Panc1 (cell line): ENCODE data around the gene SLC6A6. TPM values are rescaled to one million over a fixed set of nuclear protein-coding genes. Genes with fewer than 3 reads are reported as not detected.

Experiments used
- ATAC-seq: fragments of 200-7000 bp; cut with Tn5 transposase; 2 replicates; pipeline ENCODE4 v1.9.1; 2020; ENCODE audit warnings: mild to moderate bottlenecking, moderate library complexity
- BruUV-seq: library from RNA; stranded (reverse); fragments of 400-500 nt; replicated peaks from 2 replicates; lab custom pipeline; 2021; lab: Mats Ljungman, UMichigan
- CTCF ChIA-PET: fragments of 300-600 bp; sonication (Branson Sonifier 250); formaldehyde crosslinking; loops from one replicate; lab custom pipeline; 2022; ENCODE audit warnings: antibody characterized with exemption; lab: Charles Lee
- POLR2A ChIA-PET: fragments of 300-600 bp; sonication (Branson Sonifier 250); formaldehyde crosslinking; loops from one replicate; lab custom pipeline; 2022; ENCODE audit warnings: antibody characterized with exemption; lab: Charles Lee
- DNase-seq: peaks from one replicate; pipeline ENCODE4 v3.0.0-alpha.2; 2010; ENCODE audit warnings: low read depth, low spot score
- H3K27ac ChIP-seq: 2 replicates; pipeline ENCODE4 v1.5.1; 2011; ENCODE audit warnings: mild to moderate bottlenecking, low read length, inconsistent platforms
- H3K27me3 ChIP-seq: fragments of 200-500 bp; sonication (Bioruptor generic); 2 replicates; pipeline ENCODE4 v1.6.0; 2014; ENCODE audit warnings: low read length, inconsistent platforms; ENCODE audit not compliant: control insufficient read depth, insufficient read depth
- H3K36me3 ChIP-seq: fragments of 200-500 bp; sonication (Bioruptor generic); 2 replicates; pipeline ENCODE4 v1.5.1; 2014; ENCODE audit warnings: inconsistent platforms, mild to moderate bottlenecking, low read length, moderate library complexity; ENCODE audit not compliant: control insufficient read depth, insufficient read depth
- H3K4me1 ChIP-seq: 2 replicates; pipeline ENCODE4 v1.5.1; 2011; ENCODE audit warnings: inconsistent platforms, mild to moderate bottlenecking, low read length, moderate library complexity; ENCODE audit not compliant: control insufficient read depth, insufficient read depth
- H3K4me3 ChIP-seq, 2 experiments: 2 replicates each; pipeline ENCODE4 v1.5.1; 2011 to 2012; ENCODE audit warnings: low read depth in 2 of 2, low read length in 2 of 2, mild to moderate bottlenecking in 2 of 2, inconsistent platforms in 1 of 2, moderate library complexity in 1 of 2
- H3K9me3 ChIP-seq: fragments of 200-500 bp; sonication (Bioruptor generic); 2 replicates; pipeline ENCODE4 v1.5.1; 2014; ENCODE audit warnings: low read depth, mild to moderate bottlenecking, inconsistent platforms, low read length, moderate library complexity; ENCODE audit not compliant: control insufficient read depth, insufficient read depth
- CTCF ChIP-seq: fragments of 450-650 bp; IDR thresholded peaks from 2 replicates; pipeline ENCODE4 v1.5.1; 2017; ENCODE audit warnings: mild to moderate bottlenecking
- POLR2AphosphoS5 ChIP-seq: IDR thresholded peaks from 2 replicates; pipeline ENCODE4 v1.6.1; 2012; ENCODE audit warnings: mild to moderate bottlenecking, low read depth, low read length, moderate library complexity
- REST ChIP-seq, 2 experiments: IDR thresholded peaks; 2 replicates each; pipeline ENCODE4 v1.6.1; 2011 to 2012; ENCODE audit warnings: low read depth in 2 of 2, control low read depth in 1 of 2, low read length in 1 of 2, mild to moderate bottlenecking in 1 of 2, moderate library complexity in 1 of 2; ENCODE audit not compliant: insufficient read depth in 1 of 2
- SIN3A ChIP-seq: IDR thresholded peaks from 2 replicates; pipeline ENCODE4 v1.6.1; 2012; ENCODE audit warnings: low read depth, mild to moderate bottlenecking, low read length, moderate library complexity, borderline replicate concordance; ENCODE audit not compliant: insufficient read depth
- TCF7L2 ChIP-seq: IDR thresholded peaks from 2 replicates; pipeline ENCODE4 v1.6.1; 2011; ENCODE audit warnings: mild to moderate bottlenecking, low read depth, low read length, inconsistent platforms
- in situ Hi-C: cut with HindIII; loops from 2 replicates; pipeline ENCODE4 v1.10.0; 2016; ENCODE audit warnings: low sequenced_read_pairs, low pct_unique_long_range_greater_than_20kb
- intact Hi-C: fragments of 100-400 bp; cut with micrococcal nuclease; formaldehyde crosslinking; loops from one replicate; pipeline ENCODE4 v1.10.0; 2022; ENCODE audit not compliant: unreplicated experiment
- total RNA-seq: library from RNA; stranded (reverse); gene quantifications from one replicate; pipeline ENCODE4 v1.2.1, GENCODE V29; 2021; ENCODE audit not compliant: unreplicated experiment

SLC6A6 gene
- total RNA-seq, 1 experiment from 2014 or later: 61.0 TPM

- Histone ChIP-seq H3K4me3 (no peak overlapping the region), H3K4me1 (no peaks in the 10 kb centered on the region), H3K9me3 (no peaks in the 10 kb centered on the region), H3K27me3 (no peaks in the 10 kb centered on the region), H3K27ac (no peak overlapping the region), H3K36me3 (no peaks in the 10 kb centered on the region)
- ATAC-seq: no peak
- CTCF ChIA-PET: no interaction called here
- in situ Hi-C loops (no loop called here), intact Hi-C loops (no loop called here)
- BruUV-seq: no TSS peak
- no peak for TF ChIP-seq CTCF
- TF ChIP-seq REST (IDR thresholded peaks at IDR 0.05; ENCODE audit: insufficient read depth in 1 of 2, low read depth in 2 of 2, low read length in 1 of 2): no peak
- TF ChIP-seq POLR2AphosphoS5: no peak
- POLR2A ChIA-PET: no interaction called here
- DNase-seq: no peak
Observed at GRCh38 chr3:14360123-14360881, 42.1 kb upstream of the SLC6A6 start.

- no TSS peak for BruUV-seq
- in situ Hi-C loops (no loop called here), intact Hi-C loops (no loop called here)
- TF ChIP-seq SIN3A (no peak), POLR2AphosphoS5 (no peak), REST (IDR thresholded peaks at IDR 0.05; ENCODE audit: insufficient read depth in 1 of 2, low read depth in 2 of 2, low read length in 1 of 2) (no peak), CTCF (no peak), TCF7L2 (no peak)
- ATAC-seq (0 out of 2 replicates have a peak, but pooled peaks have one; percentile 51), DNase-seq (no peak)
- POLR2A ChIA-PET: no interaction called here
- no peaks in the 10 kb centered on the region for H3K36me3 ChIP-seq
- no peaks in the 10 kb centered on the region for H3K27me3 ChIP-seq
- H3K9me3 ChIP-seq: no peaks in the 10 kb centered on the region
- no peak overlapping the region for H3K27ac ChIP-seq
- H3K4me1 ChIP-seq: no peaks in the 10 kb centered on the region
- CTCF ChIA-PET: no interaction called here
- no peak overlapping the region for H3K4me3 ChIP-seq
Observed at GRCh38 chr3:14361068-14361677, 41.2 kb upstream of the SLC6A6 start.
